ENCODE results near the gene TMEM86B. TPM values are rescaled to one million over a fixed set of nuclear protein-coding genes. Genes with fewer than 3 reads are reported as not detected.

TMEM86B gene
- total RNA-seq (2021): 4.8 and 6.1 TPM in 2 replicates
- Bru-seq, nascent RNA: percentile 47 among the genes with signal in this experiment
- percentile 55 among the genes with signal in this experiment for BruChase-seq, experiment 1, labeled RNA remaining after a 2-hour chase
- percentile 80 among the genes with signal in this experiment for BruChase-seq, experiment 2, labeled RNA remaining after a 6-hour chase
- long read RNA-seq, partial matches to known transcripts: 0 of 2 reads
- long read RNA-seq, other reads (novel, unspliced or antisense): 0 of 2 reads

- Histone ChIP-seq H3K9me3 (ENCODE audit: low read depth, low read length, poor library complexity, severe bottlenecking) (no peaks in the 10 kb centered on the region), H3K4me1 (ENCODE audit: insufficient read depth, low read length, poor library complexity, severe bottlenecking) (no peaks in the 10 kb centered on the region), H3K4me3 (ENCODE audit: low read depth, low read length, poor library complexity, severe bottlenecking) (no peak within 1 kb of the TSS), H3K27ac (ENCODE audit: low read depth, low read length, poor library complexity, severe bottlenecking) (no peak within 1 kb of the TSS), H3K27me3 (replicated peaks; ENCODE audit: insufficient read depth, low read depth, low read length, poor library complexity) (no peaks in the 10 kb centered on the region), H3K36me3 (ENCODE audit: insufficient read depth, low read length, poor library complexity, severe bottlenecking) (peaks cover 26% of the 10 kb centered on the region)
- TF ChIP-seq CTCF (conservative IDR thresholded peaks at IDR 0.05; ENCODE audit: low read depth, low read length): no peak
- TF ChIP-seq EZH2 (IDR thresholded peaks at IDR 0.05; ENCODE audit: borderline replicate concordance, low read depth, low read length, poor library complexity, severe bottlenecking): no peak
- POLR2A ChIA-PET (ENCODE audit: low non-redundant PET): no interaction called here
- no TSS peak for BruUV-seq (replicated peaks)
- CTCF ChIA-PET: no interaction called here
- DNase-seq (ENCODE audit: low spot score): no peak
- intact Hi-C loops (cut with micrococcal nuclease; ENCODE audit: unreplicated experiment): no loop called here
Observed at GRCh38 chr19:55228403-55229031, at the start of gene TMEM86B. Gene TMEM86B (minus strand): TSS chr19:55228763. CDS start chr19:55228741, 22 bp downstream.

- H3K4me3 ChIP-seq (ENCODE audit: low read depth, low read length, poor library complexity, severe bottlenecking): no peak overlapping the region
- H3K27ac ChIP-seq (ENCODE audit: low read depth, low read length, poor library complexity, severe bottlenecking): no peak overlapping the region
- no peak for TF ChIP-seq EZH2 (IDR thresholded peaks at IDR 0.05; ENCODE audit: borderline replicate concordance, low read depth, low read length, poor library complexity, severe bottlenecking)
- TF ChIP-seq CTCF (conservative IDR thresholded peaks at IDR 0.05; ENCODE audit: low read depth, low read length): no peak
- ChIA-PET CTCF (no interaction called here), POLR2A (ENCODE audit: low non-redundant PET) (interaction anchor here (1.1 kb wide), 1 partner anchor 61 kb away, joined by 3 read pairs; no protein-coding TSS in a partner anchor)
- intact Hi-C loops (cut with micrococcal nuclease; ENCODE audit: unreplicated experiment): no loop called here
- no peak for DNase-seq (ENCODE audit: low spot score)
- peaks cover 9% of the 10 kb centered on the region for H3K36me3 ChIP-seq (ENCODE audit: insufficient read depth, low read length, poor library complexity, severe bottlenecking)
- H3K9me3 ChIP-seq (ENCODE audit: low read depth, low read length, poor library complexity, severe bottlenecking): no peaks in the 10 kb centered on the region
- no peaks in the 10 kb centered on the region for H3K27me3 ChIP-seq (replicated peaks; ENCODE audit: insufficient read depth, low read depth, low read length, poor library complexity)
- peaks cover 12% of the 10 kb centered on the region for H3K4me1 ChIP-seq (ENCODE audit: insufficient read depth, low read length, poor library complexity, severe bottlenecking)
- no TSS peak for BruUV-seq (replicated peaks)
Observed at GRCh38 chr19:55277494-55277893, 48.9 kb upstream of the TMEM86B start.

- Histone ChIP-seq H3K27me3 (replicated peaks; ENCODE audit: insufficient read depth, low read depth, low read length, poor library complexity) (no peaks in the 10 kb centered on the region), H3K36me3 (ENCODE audit: insufficient read depth, low read length, poor library complexity, severe bottlenecking) (peaks cover 9% of the 10 kb centered on the region), H3K4me1 (ENCODE audit: insufficient read depth, low read length, poor library complexity, severe bottlenecking) (peaks cover 12% of the 10 kb centered on the region), H3K9me3 (ENCODE audit: low read depth, low read length, poor library complexity, severe bottlenecking) (no peaks in the 10 kb centered on the region), H3K4me3 (ENCODE audit: low read depth, low read length, poor library complexity, severe bottlenecking) (no peak overlapping the region), H3K27ac (ENCODE audit: low read depth, low read length, poor library complexity, severe bottlenecking) (no peak overlapping the region)
- CTCF ChIA-PET: no interaction called here
- POLR2A ChIA-PET (ENCODE audit: low non-redundant PET): no interaction called here
- DNase-seq (ENCODE audit: low spot score): no peak
- no TSS peak for BruUV-seq (replicated peaks)
- intact Hi-C loops (cut with micrococcal nuclease; ENCODE audit: unreplicated experiment): no loop called here
- TF ChIP-seq CTCF (conservative IDR thresholded peaks at IDR 0.05; ENCODE audit: low read depth, low read length): no peak
- no peak for TF ChIP-seq EZH2 (IDR thresholded peaks at IDR 0.05; ENCODE audit: borderline replicate concordance, low read depth, low read length, poor library complexity, severe bottlenecking)
Observed at GRCh38 chr19:55276720-55277430, 48.3 kb upstream of the TMEM86B start.

Measured in A673 (cell line).